ENCODE measurements around the gene LPAR1.

LPAR1 gene

GRCh38 chr9:111038331-111039230, at the start of gene LPAR1:
Gene LPAR1, minus strand, starts transcription at chr9:111038470. Its CDS starts 66,353 bp downstream, at chr9:110972117.
- Histone ChIP-seq H3K4me2 (ENCODE audit: low read depth, low read length) (peak within 1 kb of the TSS; percentile 68; the same call in 1 of the 2 replicates), H3K36me3 (replicated peaks; ENCODE audit: insufficient read depth, low read length) (no peaks in the 10 kb centered on the region), H3K9ac (ENCODE audit: low read length) (no peak within 1 kb of the TSS; the same call in 1 of the 2 replicates), H3K27ac (ENCODE audit: low read length) (no peak within 1 kb of the TSS), H4K20me1 (ENCODE audit: insufficient read depth, low read length) (no peaks in the 10 kb centered on the region), H3K9me2 (replicated peaks; ENCODE audit: insufficient read depth, low read length) (no peaks in the 10 kb centered on the region), H2AFZ (ENCODE audit: low read length) (peak within 1 kb of the TSS; percentile 51), H3K4me1 (ENCODE audit: low read length) (no peaks in the 10 kb centered on the region), H3K79me2 (ENCODE audit: low read length) (no peaks in the 10 kb centered on the region), H3F3A (ENCODE audit: insufficient read depth, low read length) (no peaks in the 10 kb centered on the region), H3K9me3 (replicated peaks; ENCODE audit: insufficient read depth, low read length) (no peaks in the 10 kb centered on the region), H3K4me3 (ENCODE audit: low read length) (peak within 1 kb of the TSS; percentile 51), H3K27me3 (replicated peaks; ENCODE audit: insufficient read depth, low read length) (no peaks in the 10 kb centered on the region)
- no peak for DNase-seq
- TF ChIP-seq CTCF (IDR thresholded peaks at IDR 0.05; ENCODE audit: low read length) (no peak), EZH2phosphoT487 (IDR thresholded peaks at IDR 0.05; ENCODE audit: low read length) (no peak), EZH2 (optimal IDR thresholded peaks at IDR 0.05; ENCODE audit: low read depth, low read length) (no peak)

- Histone ChIP-seq H3K4me2 (ENCODE audit: low read depth, low read length) (no peak overlapping the region), H3K36me3 (replicated peaks; ENCODE audit: insufficient read depth, low read length) (no peaks in the 10 kb centered on the region), H4K20me1 (ENCODE audit: insufficient read depth, low read length) (no peaks in the 10 kb centered on the region), H3K9ac (ENCODE audit: low read length) (no peak overlapping the region), H3F3A (ENCODE audit: insufficient read depth, low read length) (no peaks in the 10 kb centered on the region), H3K27ac (ENCODE audit: low read length) (no peak overlapping the region), H3K9me2 (replicated peaks; ENCODE audit: insufficient read depth, low read length) (no peaks in the 10 kb centered on the region), H3K4me3 (ENCODE audit: low read length) (no peak overlapping the region), H3K9me3 (replicated peaks; ENCODE audit: insufficient read depth, low read length) (no peaks in the 10 kb centered on the region), H3K4me1 (ENCODE audit: low read length) (no peaks in the 10 kb centered on the region), H2AFZ (ENCODE audit: low read length) (no peak overlapping the region), H3K27me3 (replicated peaks; ENCODE audit: insufficient read depth, low read length) (no peaks in the 10 kb centered on the region), H3K79me2 (ENCODE audit: low read length) (no peaks in the 10 kb centered on the region)
- TF ChIP-seq CTCF (IDR thresholded peaks at IDR 0.05; ENCODE audit: low read length) (no peak), EZH2phosphoT487 (IDR thresholded peaks at IDR 0.05; ENCODE audit: low read length) (no peak)
- no peak for DNase-seq
Measured at GRCh38 chr9:111078391-111079038, 40.2 kb upstream of the LPAR1 start.

- Histone ChIP-seq H4K20me1 (ENCODE audit: insufficient read depth, low read length) (no peaks in the 10 kb centered on the region), H3K4me1 (ENCODE audit: low read length) (no peaks in the 10 kb centered on the region), H3K36me3 (replicated peaks; ENCODE audit: insufficient read depth, low read length) (no peaks in the 10 kb centered on the region), H3K9ac (ENCODE audit: low read length) (no peak overlapping the region), H3K79me2 (ENCODE audit: low read length) (no peaks in the 10 kb centered on the region), H2AFZ (ENCODE audit: low read length) (no peak overlapping the region), H3K27ac (ENCODE audit: low read length) (no peak overlapping the region), H3F3A (ENCODE audit: insufficient read depth, low read length) (no peaks in the 10 kb centered on the region), H3K27me3 (replicated peaks; ENCODE audit: insufficient read depth, low read length) (no peaks in the 10 kb centered on the region), H3K9me2 (replicated peaks; ENCODE audit: insufficient read depth, low read length) (no peaks in the 10 kb centered on the region), H3K9me3 (replicated peaks; ENCODE audit: insufficient read depth, low read length) (no peaks in the 10 kb centered on the region), H3K4me3 (ENCODE audit: low read length) (no peak overlapping the region), H3K4me2 (ENCODE audit: low read depth, low read length) (no peak overlapping the region)
- TF ChIP-seq EZH2 (optimal IDR thresholded peaks at IDR 0.05; ENCODE audit: low read depth, low read length) (no peak), CTCF (IDR thresholded peaks at IDR 0.05; ENCODE audit: low read length) (no peak), EZH2phosphoT487 (IDR thresholded peaks at IDR 0.05; ENCODE audit: low read length) (no peak)
- no peak for DNase-seq
Measured at GRCh38 chr9:111076519-111076918, 38.2 kb upstream of the LPAR1 start.

Measured in MM.1S (cell line).